Measurements from ENCODE around the gene ISY1.

DNA sequence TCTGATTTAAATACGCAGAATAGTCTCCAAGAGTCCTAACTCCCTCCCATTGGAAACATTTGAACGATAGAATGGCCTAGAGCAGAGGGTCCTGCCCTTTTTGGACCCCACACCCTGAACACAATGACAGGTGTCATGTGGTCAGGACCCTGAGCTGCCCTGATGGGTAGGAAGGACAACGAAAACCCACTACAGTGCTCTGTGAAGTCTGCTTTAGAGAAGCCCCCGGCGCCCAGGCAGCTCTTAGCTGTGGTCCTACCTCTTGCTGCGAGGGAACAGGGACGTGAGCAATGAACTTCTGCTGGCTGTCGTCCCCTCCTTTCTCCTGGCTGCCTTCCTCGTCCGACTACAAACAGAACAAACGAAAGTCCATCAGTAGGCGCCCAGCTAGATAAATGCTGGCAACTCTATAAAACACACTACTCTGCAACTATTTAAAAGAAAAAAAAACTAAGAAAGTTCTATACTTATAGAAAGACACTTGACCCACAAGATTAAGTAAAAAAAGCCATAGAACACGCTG lies 30.5 kb downstream of the ISY1 start:
- TF ChIP-seq, protein P1, sequence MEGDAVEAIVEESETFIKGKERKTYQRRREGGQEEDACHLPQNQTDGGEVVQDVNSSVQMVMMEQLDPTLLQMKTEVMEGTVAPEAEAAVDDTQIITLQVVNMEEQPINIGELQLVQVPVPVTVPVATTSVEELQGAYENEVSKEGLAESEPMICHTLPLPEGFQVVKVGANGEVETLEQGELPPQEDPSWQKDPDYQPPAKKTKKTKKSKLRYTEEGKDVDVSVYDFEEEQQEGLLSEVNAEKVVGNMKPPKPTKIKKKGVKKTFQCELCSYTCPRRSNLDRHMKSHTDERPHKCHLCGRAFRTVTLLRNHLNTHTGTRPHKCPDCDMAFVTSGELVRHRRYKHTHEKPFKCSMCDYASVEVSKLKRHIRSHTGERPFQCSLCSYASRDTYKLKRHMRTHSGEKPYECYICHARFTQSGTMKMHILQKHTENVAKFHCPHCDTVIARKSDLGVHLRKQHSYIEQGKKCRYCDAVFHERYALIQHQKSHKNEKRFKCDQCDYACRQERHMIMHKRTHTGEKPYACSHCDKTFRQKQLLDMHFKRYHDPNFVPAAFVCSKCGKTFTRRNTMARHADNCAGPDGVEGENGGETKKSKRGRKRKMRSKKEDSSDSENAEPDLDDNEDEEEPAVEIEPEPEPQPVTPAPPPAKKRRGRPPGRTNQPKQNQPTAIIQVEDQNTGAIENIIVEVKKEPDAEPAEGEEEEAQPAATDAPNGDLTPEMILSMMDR (IDR thresholded peaks at IDR 0.05): no peak
- TF ChIP-seq POLR2A (IDR thresholded peaks at IDR 0.05): no peak
